SU-DHL-6 (cell line): Measurements from ENCODE around the gene FRRS1L.

Experiments used
- H2AFZ ChIP-seq: fragments of 200-600 bp; sonication (generic); 2 replicates; pipeline ENCODE4 v1.6.1; 2014; ENCODE audit warnings: low read depth, mild to moderate bottlenecking, moderate library complexity, mixed read lengths, antibody characterized with exemption, low read length; ENCODE audit not compliant: severe bottlenecking
- H3F3A ChIP-seq: fragments of 200-600 bp; shearing (Covaris generic); 2 replicates; pipeline ENCODE4 v1.6.0; 2016; ENCODE audit warnings: antibody characterized with exemption, mild to moderate bottlenecking; ENCODE audit not compliant: insufficient read depth
- H3K27ac ChIP-seq: fragments of 200-600 bp; sonication (generic); 2 replicates; pipeline ENCODE4 v1.5.1; 2016; ENCODE audit warnings: low read depth, mild to moderate bottlenecking, low read length, moderate library complexity, mixed read lengths
- H3K27me3 ChIP-seq: fragments of 200-600 bp; sonication (generic), shearing (Covaris generic); 2 replicates; pipeline ENCODE4 v1.6.0; 2014; ENCODE audit warnings: mild to moderate bottlenecking, low read length
- H3K36me3 ChIP-seq: fragments of 200-600 bp; sonication (generic); 2 replicates; pipeline ENCODE4 v1.6.1; 2014; ENCODE audit warnings: mild to moderate bottlenecking, low read length, mixed read lengths
- H3K4me2 ChIP-seq: fragments of 300-600, 200-600 bp; shearing (Covaris generic), sonication (generic); 2 replicates; pipeline ENCODE4 v1.6.0; 2014; ENCODE audit warnings: low read length, low read depth, mild to moderate bottlenecking; ENCODE audit not compliant: poor library complexity, severe bottlenecking
- H3K4me3 ChIP-seq: fragments of 200-600 bp; sonication (generic); 2 replicates; pipeline ENCODE4 v1.5.1; 2014; ENCODE audit warnings: antibody characterized with exemption, low read length, mild to moderate bottlenecking, mixed read lengths; ENCODE audit not compliant: insufficient read depth, poor library complexity, severe bottlenecking
- H3K79me2 ChIP-seq: fragments of 200-600 bp; sonication (generic); 2 replicates; pipeline ENCODE4 v1.6.1; 2014; ENCODE audit warnings: mild to moderate bottlenecking, low read length, moderate library complexity; ENCODE audit not compliant: insufficient read depth
- H3K9ac ChIP-seq: fragments of 200-600 bp; sonication (generic); 2 replicates; pipeline ENCODE4 v1.7.0; 2014; ENCODE audit warnings: mild to moderate bottlenecking, low read length
- H3K9me2 ChIP-seq: fragments of 200-600 bp; sonication (generic); replicated peaks from 2 replicates; pipeline ENCODE4 v1.6.1; 2014; ENCODE audit warnings: low read length; ENCODE audit not compliant: insufficient read depth
- H3K9me3 ChIP-seq: fragments of 200-600 bp; sonication (generic); 2 replicates; pipeline ENCODE4 v1.6.1; 2014; ENCODE audit warnings: low read length, mixed read lengths; ENCODE audit not compliant: insufficient read depth
- H4K20me1 ChIP-seq: fragments of 200-600 bp; sonication (generic); 2 replicates; pipeline ENCODE4 v1.6.1; 2014; ENCODE audit warnings: low read depth, mild to moderate bottlenecking, antibody characterized with exemption, low read length, moderate library complexity, mixed read lengths
- CTCF ChIP-seq: fragments of 200-600 bp; sonication (generic); IDR thresholded peaks from one replicate; pipeline ENCODE4 v1.5.1; 2017; ENCODE audit warnings: antibody characterized with exemption, mild to moderate bottlenecking, low read length, moderate library complexity; ENCODE audit not compliant: insufficient read depth, poor library complexity, severe bottlenecking
- EZH2phosphoT487 ChIP-seq: fragments of 200-600 bp; sonication (generic), shearing (Covaris generic); conservative IDR thresholded peaks from 2 replicates; pipeline ENCODE4 v1.6.1; 2018; ENCODE audit warnings: mild to moderate bottlenecking, antibody characterized with exemption, low read length, moderate library complexity, mixed read lengths

Gene FRRS1L

GRCh38 chr9:109163194-109163593 lies 3.9 kb downstream of the FRRS1L start:
- H3F3A ChIP-seq = no peaks in the 10 kb centered on the region
- no peak overlapping the region for H3K9ac ChIP-seq
- no peak overlapping the region for H2AFZ ChIP-seq
- H3K36me3 ChIP-seq = no peaks in the 10 kb centered on the region
- H4K20me1 ChIP-seq = no peaks in the 10 kb centered on the region
- no peak overlapping the region for H3K4me2 ChIP-seq
- no peak overlapping the region for H3K4me3 ChIP-seq
- no peaks in the 10 kb centered on the region for H3K9me2 ChIP-seq
- H3K27ac ChIP-seq = no peak overlapping the region
- H3K9me3 ChIP-seq = no peaks in the 10 kb centered on the region; the same call in 1 of the 2 replicates
- TF ChIP-seq EZH2phosphoT487 (no peak), CTCF (no peak)
- H3K79me2 ChIP-seq = no peaks in the 10 kb centered on the region
- no peaks in the 10 kb centered on the region for H3K27me3 ChIP-seq

- Histone ChIP-seq H4K20me1 (no peaks in the 10 kb centered on the region), H3K9me2 (no peaks in the 10 kb centered on the region), H2AFZ (no peak overlapping the region), H3K79me2 (no peaks in the 10 kb centered on the region), H3K4me3 (no peak overlapping the region), H3K9me3 (no peaks in the 10 kb centered on the region; the same call in 1 of the 2 replicates), H3K27ac (no peak overlapping the region), H3K27me3 (no peaks in the 10 kb centered on the region), H3F3A (no peaks in the 10 kb centered on the region), H3K4me2 (no peak overlapping the region), H3K9ac (no peak overlapping the region), H3K36me3 (no peaks in the 10 kb centered on the region)
- no peak for TF ChIP-seq EZH2phosphoT487
- TF ChIP-seq CTCF = no peak
Observed at GRCh38 chr9:109162677-109163076, 4.4 kb downstream of the FRRS1L start.

DNA sequence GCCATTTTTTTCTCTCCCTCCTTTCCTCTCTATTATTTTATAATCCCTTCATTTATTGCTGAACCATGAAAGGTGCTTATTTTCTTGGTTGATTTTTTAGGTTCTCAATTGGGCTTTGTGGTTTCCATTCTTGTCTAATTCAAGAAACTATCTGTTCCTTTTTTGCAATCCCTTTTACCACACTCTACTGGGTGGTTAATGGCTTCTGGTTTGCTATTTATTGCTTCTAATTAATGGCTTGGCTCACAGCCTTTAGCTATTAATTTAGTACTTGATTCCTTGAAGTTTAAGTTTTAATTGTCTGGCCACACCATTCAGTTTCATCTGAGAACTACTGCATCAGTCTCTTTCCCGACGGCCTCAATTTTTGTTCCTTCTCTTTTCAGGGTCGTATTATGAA lies 5.6 kb downstream of the FRRS1L start:
- H2AFZ ChIP-seq = no peak overlapping the region
- no peaks in the 10 kb centered on the region for H3K9me2 ChIP-seq
- TF ChIP-seq EZH2phosphoT487 = no peak
- TF ChIP-seq CTCF = no peak
- no peak overlapping the region for H3K4me2 ChIP-seq
- no peak overlapping the region for H3K4me3 ChIP-seq
- no peaks in the 10 kb centered on the region; the same call in 1 of the 2 replicates for H3K9me3 ChIP-seq
- no peak overlapping the region for H3K27ac ChIP-seq
- H3K36me3 ChIP-seq = no peaks in the 10 kb centered on the region
- H3K79me2 ChIP-seq = no peaks in the 10 kb centered on the region
- H4K20me1 ChIP-seq = no peaks in the 10 kb centered on the region
- no peaks in the 10 kb centered on the region for H3F3A ChIP-seq
- no peaks in the 10 kb centered on the region for H3K27me3 ChIP-seq
- no peak overlapping the region for H3K9ac ChIP-seq

DNA sequence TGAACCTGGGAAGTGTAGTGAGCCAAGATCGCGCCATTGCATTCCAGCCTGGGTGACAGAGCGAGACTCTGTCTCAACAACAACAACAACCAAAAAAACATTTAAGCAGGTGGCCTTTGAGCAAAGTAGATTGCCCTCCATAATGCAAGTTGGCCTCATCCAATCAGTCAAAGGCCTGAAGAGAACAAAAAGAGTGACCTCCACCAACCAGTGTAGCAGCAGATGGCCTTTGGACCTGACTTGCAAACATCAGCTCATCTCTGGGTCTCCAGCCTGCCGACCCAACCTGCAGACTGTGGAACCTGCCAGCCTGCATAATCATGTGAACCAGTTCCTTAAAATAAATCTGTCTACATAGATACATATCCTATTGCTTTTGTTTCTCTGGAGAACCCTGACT lies 7.5 kb downstream of the FRRS1L start:
- H3K27ac ChIP-seq = no peak overlapping the region
- H3K27me3 ChIP-seq = no peaks in the 10 kb centered on the region
- no peaks in the 10 kb centered on the region for H3K79me2 ChIP-seq
- H3K9me2 ChIP-seq = no peaks in the 10 kb centered on the region
- no peak overlapping the region for H2AFZ ChIP-seq
- TF ChIP-seq CTCF (no peak), EZH2phosphoT487 (no peak)
- H3K4me3 ChIP-seq = no peak overlapping the region
- no peaks in the 10 kb centered on the region for H4K20me1 ChIP-seq
- H3K36me3 ChIP-seq = no peaks in the 10 kb centered on the region
- no peaks in the 10 kb centered on the region for H3F3A ChIP-seq
- no peaks in the 10 kb centered on the region; the same call in 1 of the 2 replicates for H3K9me3 ChIP-seq
- H3K9ac ChIP-seq = no peak overlapping the region
- no peak overlapping the region for H3K4me2 ChIP-seq
